Common myeloid progenitor, CD34-positive (primary cell): ENCODE results near the gene ZNF23.

Source experiments
- CTCF ChIA-PET: fragments of 350-600 bp; sonication (Branson Sonifier 250); formaldehyde crosslinking; loops from one replicate; lab custom pipeline; 2021; ENCODE audit warnings: antibody characterized with exemption; lab: Charles Lee
- POLR2A ChIA-PET: fragments of 350-600 bp; sonication (Branson Sonifier 250); formaldehyde crosslinking; loops from one replicate; lab custom pipeline; 2021; ENCODE audit warnings: antibody characterized with exemption; lab: Charles Lee
- DNase-seq, 3 donors: peaks; one replicate each; pipeline versions ENCODE4 v3.0.0 to v3.0.0-alpha.2; 2013
- H3K27ac ChIP-seq, 2 experiments: 1 replicate in 1 of 2; 2 replicates in 1 of 2; pipeline ENCODE4 v1.7.0; 2013; ENCODE audit warnings: inconsistent platforms in 2 of 2, low read length in 2 of 2, mild to moderate bottlenecking in 2 of 2, low read depth in 1 of 2, moderate library complexity in 1 of 2; ENCODE audit not compliant: severe bottlenecking in 2 of 2, insufficient read depth in 1 of 2, poor library complexity in 1 of 2
- H3K27me3 ChIP-seq, 5 experiments: replicated peaks in 2 of 5; 1 replicate in 3 of 5; 2 replicates in 2 of 5; pipeline versions ENCODE4 v1.6.1 to v1.7.0; 2013; ENCODE audit warnings: low read length in 4 of 5, mild to moderate bottlenecking in 2 of 5, moderate library complexity in 2 of 5, inconsistent platforms in 1 of 5; ENCODE audit not compliant: insufficient read depth in 5 of 5, control insufficient read depth in 4 of 5
- H3K36me3 ChIP-seq, 4 experiments: 1 replicate in 2 of 4; 2 replicates in 2 of 4; pipeline versions ENCODE4 v1.6.1 to v1.7.0; 2013; ENCODE audit warnings: low read length in 3 of 4, control low read depth in 1 of 4, mild to moderate bottlenecking in 1 of 4; ENCODE audit not compliant: control insufficient read depth in 4 of 4, insufficient read depth in 4 of 4
- H3K4me1 ChIP-seq, 4 experiments: 1 replicate in 3 of 4; 2 replicates in 1 of 4; pipeline versions ENCODE4 v1.6.1 to v1.7.1; 2013; ENCODE audit warnings: low read length in 3 of 4, mild to moderate bottlenecking in 3 of 4, control low read depth in 1 of 4, inconsistent platforms in 1 of 4, moderate library complexity in 1 of 4; ENCODE audit not compliant: control insufficient read depth in 4 of 4, insufficient read depth in 4 of 4; ENCODE audit errors: control extremely low read depth in 1 of 4
- H3K4me3 ChIP-seq, 7 experiments: 1 replicate in 4 of 7; 2 replicates in 3 of 7; pipeline versions ENCODE4 v1.5.1 to v1.7.0; 2013; ENCODE audit warnings: mild to moderate bottlenecking in 7 of 7, low read length in 6 of 7, moderate library complexity in 6 of 7, inconsistent platforms in 2 of 7, low read depth in 2 of 7, control low read depth in 1 of 7; ENCODE audit not compliant: insufficient read depth in 4 of 7, control insufficient read depth in 1 of 7; ENCODE audit errors: extremely low read depth in 1 of 7
- H3K9me3 ChIP-seq, 5 experiments: 1 replicate in 4 of 5; 2 replicates in 1 of 5; pipeline versions ENCODE4 v1.6.1 to v1.7.1; 2013; ENCODE audit warnings: low read length in 4 of 5, mild to moderate bottlenecking in 2 of 5, inconsistent platforms in 1 of 5, low read depth in 1 of 5, moderate library complexity in 1 of 5; ENCODE audit not compliant: control insufficient read depth in 4 of 5, insufficient read depth in 2 of 5; ENCODE audit errors: control extremely low read depth in 1 of 5
- WGBS: methylation state at CpG from one replicate; pipeline ENCODE4 v1.1.5; 2013; ENCODE audit not compliant: insufficient coverage; 5-methylcytosine and 5-hydroxymethylcytosine counted together

ZNF23 gene

GRCh38 chr16:71473891-71474290, 11.8 kb upstream of the ZNF23 start:
- Histone ChIP-seq H3K36me3 (peaks cover 5 to 32% (median 11%) of the 10 kb centered on the region in 4 experiments), H3K9me3 (no peaks in the 10 kb centered on the region), H3K27me3 (no peaks in the 10 kb centered on the region), H3K27ac (no peak overlapping the region), H3K4me1 (no peaks in the 10 kb centered on the region), H3K4me3 (no peak overlapping the region)
- POLR2A ChIA-PET = no interaction called here
- CTCF ChIA-PET = interaction anchor here (0.6 to 1.1 kb wide), 2 partner anchors 23 to 66 kb away, joined by 3 read pairs; no protein-coding TSS in a partner anchor
- WGBS = 90% methylated on average over 5 of the region's 5 CpGs
- DNase-seq = no peak

- Histone ChIP-seq H3K36me3 (peaks cover 0 to 29% (median 5%) of the 10 kb centered on the region in 4 experiments), H3K4me3 (no peak overlapping the region), H3K27ac (no peak overlapping the region), H3K9me3 (no peaks in the 10 kb centered on the region), H3K27me3 (no peaks in the 10 kb centered on the region), H3K4me1 (no peaks in the 10 kb centered on the region)
- DNase-seq = no peak
- ChIA-PET CTCF (interaction anchor here (2.0 kb wide), 1 partner anchor 11 kb away, joined by 9 read pairs; no protein-coding TSS in a partner anchor), POLR2A (no interaction called here)
- 100% methylated on average over 1 of the region's 2 CpGs for WGBS
These were observed 10.9 kb upstream of the ZNF23 start for GRCh38 chr16:71472931-71473330.

- H3K4me1 ChIP-seq = no peaks in the 10 kb centered on the region
- peaks cover 0 to 26% (median 4%) of the 10 kb centered on the region in 4 experiments for H3K36me3 ChIP-seq
- CTCF ChIA-PET = interaction anchor here (1.2 to 2.0 kb wide), 2 partner anchors 9 to 12 kb away, joined by 4 to 9 read pairs; no protein-coding TSS in a partner anchor
- WGBS = 100% methylated on average over 1 of the region's 2 CpGs
- no peak for DNase-seq
- H3K4me3 ChIP-seq = no peak overlapping the region
- H3K27me3 ChIP-seq = no peaks in the 10 kb centered on the region
- POLR2A ChIA-PET = no interaction called here
- no peaks in the 10 kb centered on the region for H3K9me3 ChIP-seq
- no peak overlapping the region for H3K27ac ChIP-seq
These were observed 10.0 kb upstream of the ZNF23 start for GRCh38 chr16:71472051-71472450.

GRCh38 chr16:71467810-71468209, 5.8 kb upstream of the ZNF23 start:
- CTCF ChIA-PET = interaction anchor here (1.1 kb wide), 1 partner anchor 14 kb away, joined by 4 read pairs; no protein-coding TSS in a partner anchor
- no peak overlapping the region for H3K27ac ChIP-seq
- no peaks in the 10 kb centered on the region for H3K36me3 ChIP-seq
- WGBS = 53% methylated on average over 6 of the region's 9 CpGs
- no peaks in the 10 kb centered on the region for H3K27me3 ChIP-seq
- H3K4me3 ChIP-seq = no peak overlapping the region
- DNase-seq = peak; percentile 38 to 70 (median 67)
- POLR2A ChIA-PET = no interaction called here
- H3K4me1 ChIP-seq = no peaks in the 10 kb centered on the region
- H3K9me3 ChIP-seq = no peaks in the 10 kb centered on the region

- no peak overlapping the region for H3K27ac ChIP-seq
- CTCF ChIA-PET = interaction anchor here (1.6 to 2.2 kb wide), 2 partner anchors 15 to 36 kb away, joined by 5 to 8 read pairs; no protein-coding TSS in a partner anchor
- 71% methylated on average over 1 of the region's 1 CpG for WGBS
- H3K4me3 ChIP-seq = no peak overlapping the region
- no peak for DNase-seq
- POLR2A ChIA-PET = no interaction called here
- no peaks in the 10 kb centered on the region for H3K9me3 ChIP-seq
- peaks cover 0 to 17% (median 10%) of the 10 kb centered on the region in 4 experiments for H3K4me1 ChIP-seq
- H3K36me3 ChIP-seq = no peaks in the 10 kb centered on the region
- no peaks in the 10 kb centered on the region for H3K27me3 ChIP-seq
These were observed 2.2 kb upstream of the ZNF23 start for GRCh38 chr16:71464231-71464630.

- Histone ChIP-seq H3K36me3 (peaks cover 5 to 15% (median 10%) of the 10 kb centered on the region in 4 experiments), H3K27ac (no peak overlapping the region), H3K9me3 (peaks cover 0 to 18% (median 0%) of the 10 kb centered on the region in 5 experiments), H3K4me1 (peaks cover 0 to 17% (median 10%) of the 10 kb centered on the region in 4 experiments), H3K4me3 (peak overlapping the region in 3 of 7 experiments; percentile 94 to 96 (median 95)), H3K27me3 (no peaks in the 10 kb centered on the region)
- ChIA-PET POLR2A (no interaction called here), CTCF (interaction anchor here (1.0 to 1.6 kb wide), 3 partner anchors 22 to 80 kb away, joined by 3 to 4 read pairs (median 3); no protein-coding TSS in a partner anchor)
- DNase-seq = no peak
- WGBS = no CpG with 5 or more reads among the region's 1 CpG
These were observed 1.1 kb downstream of the ZNF23 start for GRCh38 chr16:71460941-71461340.

- Histone ChIP-seq H3K27ac (no peak overlapping the region), H3K27me3 (no peaks in the 10 kb centered on the region), H3K4me3 (no peak overlapping the region), H3K9me3 (peaks cover 0 to 22% (median 3%) of the 10 kb centered on the region in 5 experiments), H3K36me3 (peaks cover 9 to 22% (median 16%) of the 10 kb centered on the region in 4 experiments), H3K4me1 (peaks cover 0 to 17% (median 10%) of the 10 kb centered on the region in 4 experiments)
- no peak for DNase-seq
- 100% methylated on average over 1 of the region's 4 CpGs for WGBS
- CTCF ChIA-PET = interaction anchor here (0.7 to 1.2 kb wide), 3 partner anchors 22 to 156 kb away, joined by 3 to 4 read pairs (median 3); no protein-coding TSS in a partner anchor
- POLR2A ChIA-PET = no interaction called here
These were observed 1.8 kb downstream of the ZNF23 start for GRCh38 chr16:71460236-71460635.
